ENCODE results near the gene RNF217.
"Not testable (repeated sequence)": the region's sequence is repeated elsewhere in the genome, so short reads cannot be mapped to it uniquely, and the experiment has no call there.

Gene RNF217

GRCh38 chr6:124963831-124964763 is 1.9 kb downstream of the RNF217 start:
- no peak for DNase-seq

- DNase-seq: no peak
These were observed 2.5 kb downstream of the RNF217 start for GRCh38 chr6:124964764-124965105.

DNA sequence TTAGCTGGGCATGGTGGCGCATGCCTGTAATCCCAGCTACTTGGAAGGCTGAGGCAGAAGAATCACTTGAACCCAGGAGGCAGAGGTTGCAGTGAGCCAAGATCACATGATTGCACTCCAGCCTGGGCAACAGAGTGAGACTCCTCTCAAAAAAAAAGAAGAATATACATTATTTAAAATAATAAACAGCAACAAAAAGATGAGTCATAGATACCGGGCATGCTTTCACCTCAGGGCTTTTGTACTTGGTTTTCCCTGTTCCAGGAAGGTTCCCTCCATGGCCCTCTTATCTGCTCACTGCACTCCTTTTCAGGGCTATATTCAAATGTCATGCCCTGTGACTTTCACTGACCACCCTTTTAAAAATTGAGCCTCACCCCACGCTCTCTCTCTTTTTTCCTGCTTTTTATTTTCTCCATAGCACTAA is 3.2 kb downstream of the RNF217 start:
- DNase-seq: not testable (repeated sequence)

DNA sequence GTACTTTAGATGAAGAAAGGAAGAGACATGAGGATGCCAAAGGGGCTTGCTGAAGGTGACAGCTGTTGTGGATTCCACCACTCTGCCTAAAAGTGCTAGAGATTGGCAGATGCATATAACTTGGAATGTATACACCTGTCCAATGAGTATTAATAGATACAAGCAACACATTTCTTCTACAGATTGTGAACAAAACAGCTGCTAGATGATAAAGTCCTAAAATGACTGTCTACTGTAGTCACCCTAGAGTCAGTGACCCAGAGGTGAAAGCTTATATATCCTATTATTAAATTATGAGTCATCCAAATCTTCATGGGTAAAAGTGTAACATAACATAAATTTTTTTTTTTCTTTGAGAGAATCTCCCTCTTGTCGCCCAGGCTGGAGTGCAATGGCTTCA is 5.2 kb downstream of the RNF217 start:
- no peak for DNase-seq

GRCh38 chr6:124968401-124968800 is 6.2 kb downstream of the RNF217 start:
- no peak for DNase-seq

DNA sequence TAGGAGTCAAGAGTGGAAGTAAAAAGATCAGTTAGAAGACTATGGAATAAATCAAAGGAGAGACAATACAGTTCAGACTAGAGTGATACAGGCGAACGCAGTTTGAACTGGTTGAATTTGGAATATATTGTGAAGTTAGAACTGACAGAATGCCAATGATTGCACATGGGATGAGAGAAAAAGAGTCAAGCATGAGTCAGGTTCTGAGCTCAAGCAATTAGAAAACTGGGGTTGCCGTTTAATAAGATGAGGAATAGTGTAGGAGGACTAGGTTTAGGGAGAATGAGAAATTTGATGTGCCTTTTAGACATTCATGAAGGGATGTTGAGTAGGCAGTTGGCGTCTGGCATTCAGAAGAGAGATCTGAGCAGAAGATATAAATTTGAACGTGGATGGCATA is 8.0 kb downstream of the RNF217 start:
- DNase-seq: no peak

- DNase-seq: no peak
These were observed 8.5 kb downstream of the RNF217 start for GRCh38 chr6:124970763-124971162.

DNA sequence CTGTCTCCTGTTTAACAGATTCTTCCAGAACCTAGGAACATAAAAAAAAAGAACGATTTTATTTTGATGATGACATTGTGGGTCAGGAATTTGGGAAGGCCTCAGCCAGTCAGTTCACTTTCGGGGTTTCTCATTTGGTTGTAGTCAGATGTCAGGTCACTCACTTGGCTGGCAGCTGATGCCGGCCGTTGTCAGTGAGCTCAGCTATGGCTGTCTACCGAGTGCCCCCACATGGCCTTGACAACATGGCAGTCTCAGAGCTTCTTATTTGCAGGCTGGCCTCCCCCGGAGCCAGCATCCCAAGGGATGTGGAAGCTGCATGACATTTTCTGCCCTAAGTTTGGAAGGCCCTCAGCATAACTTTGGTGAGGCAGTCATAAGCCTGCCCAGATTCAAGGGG is 11.5 kb downstream of the RNF217 start:
- DNase-seq: no peak

GRCh38 chr6:124974771-124975377 is 12.6 kb downstream of the RNF217 start:
- no peak for DNase-seq

DNA sequence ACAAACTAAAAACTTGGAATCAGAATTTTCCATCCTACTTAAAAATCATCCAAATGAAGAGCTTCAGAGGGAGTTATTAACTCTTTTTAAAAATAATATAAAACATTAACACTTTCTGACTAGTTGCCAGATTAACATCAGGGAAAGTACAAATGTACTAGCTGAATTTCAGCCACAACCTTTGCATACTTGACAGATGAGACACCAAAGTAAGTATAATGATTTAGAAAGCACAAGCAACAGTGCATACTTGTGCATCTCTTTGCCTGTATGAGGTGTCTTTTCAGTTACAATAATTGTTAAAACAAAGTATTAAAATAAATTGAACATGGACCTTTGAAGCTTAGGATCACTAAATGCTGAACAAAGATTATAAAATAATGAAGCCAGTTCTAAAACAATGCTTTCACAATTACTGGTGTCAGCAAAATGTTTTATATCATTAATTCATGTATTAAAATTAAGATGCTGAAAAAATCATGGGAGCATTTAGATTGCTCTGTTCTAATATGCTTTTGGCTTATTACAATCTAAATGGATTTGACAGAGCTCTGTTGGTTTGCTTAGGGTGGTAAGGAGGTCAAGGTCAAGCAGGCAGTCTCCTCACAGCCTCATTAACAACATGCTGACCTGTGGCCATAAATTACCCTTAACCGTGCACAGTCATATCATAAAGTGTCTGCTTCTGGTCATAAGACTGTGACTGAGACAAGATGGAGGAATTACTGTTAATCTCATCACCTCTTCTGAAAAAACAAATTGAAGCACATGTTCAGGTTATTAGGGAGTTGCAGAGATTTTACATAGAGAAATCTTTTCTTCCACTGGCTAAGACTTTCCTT is 15.1 kb downstream of the RNF217 start:
- DNase-seq: no peak

- no peak for DNase-seq
These were observed 16.4 kb downstream of the RNF217 start for GRCh38 chr6:124978451-124979293.

DNA sequence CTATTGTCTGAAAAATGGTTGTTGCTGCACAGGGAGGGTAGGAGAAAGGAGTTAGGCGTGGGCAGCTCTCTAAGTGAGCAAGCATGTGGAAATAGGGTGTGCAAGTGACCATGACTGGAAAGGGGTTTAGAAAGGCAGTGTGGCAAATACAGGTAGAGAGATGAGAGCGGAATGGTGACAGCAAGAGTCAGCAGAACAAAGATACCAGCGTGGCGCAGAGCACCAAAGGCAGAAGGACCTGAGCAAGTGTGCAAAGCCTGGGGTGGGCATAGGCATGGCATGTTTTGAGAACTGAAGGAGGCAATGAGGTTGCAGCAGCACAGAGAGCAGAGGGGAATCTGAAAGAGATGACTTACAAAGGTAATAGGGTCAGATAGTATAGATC is 17.0 kb downstream of the RNF217 start:
- DNase-seq: no peak

- no peak for DNase-seq
These were observed 20.4 kb downstream of the RNF217 start for GRCh38 chr6:124982669-124983068.

GRCh38 chr6:124983383-124984083 is 21.3 kb downstream of the RNF217 start:
- no peak for DNase-seq

GRCh38 chr6:124984668-124985338 is 22.6 kb downstream of the RNF217 start:
- no peak for DNase-seq

DNA sequence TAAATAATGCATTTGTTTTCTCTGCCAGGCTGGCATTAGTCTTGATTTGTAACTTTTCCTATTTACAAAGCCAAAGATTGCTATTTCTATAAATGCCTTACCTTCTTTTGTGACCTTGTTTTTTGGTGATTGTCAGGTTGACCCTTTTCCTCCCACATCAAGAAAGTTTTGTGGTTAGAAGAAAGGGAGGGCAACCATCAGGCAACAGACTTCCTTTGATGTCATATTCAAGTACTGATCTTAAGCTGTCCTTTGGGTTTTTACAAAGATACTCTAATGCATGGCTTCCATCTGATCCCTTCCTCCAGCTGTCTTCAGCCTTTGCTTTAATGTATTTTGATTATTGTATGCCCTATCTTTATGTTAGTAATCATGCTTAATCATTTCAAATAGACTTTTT is 23.9 kb downstream of the RNF217 start:
- no peak for DNase-seq

DNA sequence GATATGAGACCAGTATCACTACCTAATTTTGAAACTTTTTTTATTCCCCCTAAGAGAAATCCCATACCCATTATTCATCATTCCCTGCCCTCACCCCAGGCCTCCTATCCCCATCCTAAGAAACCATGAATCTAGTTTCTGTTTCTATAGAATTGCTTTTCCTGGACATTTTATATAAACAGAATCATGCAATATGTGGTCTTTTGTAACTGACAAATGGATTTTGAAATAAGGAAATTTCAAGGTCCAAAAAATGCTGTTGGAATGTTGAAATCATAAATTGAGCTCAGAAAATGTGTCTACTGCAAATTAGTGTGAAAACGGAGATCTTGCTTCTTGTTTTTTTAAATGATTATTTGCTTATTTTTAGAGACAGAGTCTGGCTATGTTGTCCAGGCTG is 25.1 kb downstream of the RNF217 start:
- DNase-seq: no peak

DNA sequence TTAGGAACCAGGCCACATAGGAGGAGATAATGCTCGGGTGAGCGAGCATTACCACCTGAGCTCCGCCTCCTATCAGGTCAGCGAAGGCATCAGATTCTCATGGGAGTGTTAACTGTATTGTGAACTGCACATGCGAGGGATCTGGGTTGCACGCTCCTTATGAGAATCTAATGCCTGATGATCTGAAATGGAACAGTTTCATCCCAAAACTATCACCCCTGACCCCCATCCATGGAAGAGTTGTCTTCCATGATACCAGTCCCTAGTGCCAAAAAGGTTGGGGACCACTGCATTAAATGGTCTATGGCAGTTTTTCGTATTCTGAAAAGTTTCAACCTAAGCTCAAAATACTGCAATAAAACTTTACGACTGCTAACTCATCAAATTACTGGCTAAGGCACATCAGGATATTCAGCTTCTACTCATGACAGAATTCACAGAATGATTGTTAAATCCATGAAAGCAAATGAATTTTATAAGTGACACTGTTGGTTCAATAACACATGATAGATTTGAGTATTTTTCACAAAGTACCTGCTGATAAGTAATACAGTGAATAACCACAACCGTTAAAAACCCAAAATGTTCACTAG is 25.9 kb downstream of the RNF217 start:
- DNase-seq: no peak

DNA sequence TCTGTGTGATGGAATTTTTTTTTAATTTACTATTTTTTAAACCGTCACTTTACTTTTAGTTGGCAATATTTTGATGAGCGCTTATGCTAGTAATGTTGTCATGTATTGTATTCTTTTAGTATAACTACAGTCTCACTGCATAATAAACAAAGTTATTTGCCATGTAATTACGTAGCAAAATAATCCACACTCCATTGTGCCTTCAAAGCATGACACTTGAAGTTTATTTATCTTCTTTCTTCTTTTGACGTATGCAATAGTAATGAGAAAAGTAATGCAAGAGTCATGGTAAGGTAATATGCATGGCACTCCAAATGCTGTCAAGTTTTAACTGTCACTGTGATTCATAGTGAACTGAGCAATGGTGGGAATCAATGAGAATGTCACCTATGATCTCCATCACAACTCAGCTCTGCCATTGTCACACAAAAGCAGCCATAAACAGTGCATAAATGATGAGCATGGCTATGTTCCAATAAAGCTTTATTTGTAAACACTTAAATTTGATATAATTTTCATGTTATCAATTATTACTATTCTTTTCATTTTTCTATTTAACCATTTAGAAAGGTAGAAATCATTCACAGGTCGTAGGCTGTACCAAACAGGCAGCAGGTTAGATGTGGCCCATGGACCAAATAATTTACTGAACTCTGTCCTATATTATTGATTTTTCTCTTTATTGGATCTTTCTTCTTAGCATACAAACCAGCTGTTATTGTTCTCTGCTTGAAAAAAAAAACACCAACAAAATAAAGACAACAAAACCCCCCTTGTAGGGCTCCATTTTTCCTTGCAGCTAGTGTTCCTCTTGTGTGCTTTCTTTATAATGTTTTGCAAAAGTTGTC is 27.1 kb downstream of the RNF217 start:
- no peak for DNase-seq

DNA sequence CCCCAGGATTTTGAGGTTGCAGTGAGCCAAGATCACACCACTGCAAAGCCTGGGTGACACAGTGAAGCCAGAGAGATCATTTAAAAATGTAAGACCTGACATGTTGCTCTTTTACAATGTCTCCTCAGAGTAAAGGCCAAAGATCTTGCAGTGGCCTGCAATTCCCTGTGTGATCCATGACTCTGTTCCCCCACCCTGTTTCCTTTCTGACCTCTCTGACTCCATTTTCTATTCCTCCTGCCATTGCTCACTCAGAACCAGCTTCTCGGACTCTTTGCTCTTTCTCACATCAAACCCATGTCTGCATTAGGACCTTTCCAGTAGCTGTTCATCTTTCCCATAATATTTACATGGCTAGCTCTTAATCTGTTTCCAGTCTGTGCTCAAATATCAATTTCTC is 28.8 kb downstream of the RNF217 start:
- DNase-seq: no peak
